HEK293T (cell line): ENCODE data around the gene LCOR.

Source experiments
- CTCF ChIA-PET: fragments of 350-600 bp; formaldehyde crosslinking; extraction: SDS; loops from one replicate; lab custom pipeline; 2021; ENCODE audit warnings: antibody characterized with exemption, inconsistent platforms; lab: Yijun Ruan, JAX
- POLR2A ChIA-PET: fragments of 350-600 bp; formaldehyde crosslinking; extraction: SDS; loops from one replicate; lab custom pipeline; 2020; ENCODE audit warnings: antibody characterized with exemption, inconsistent platforms; lab: Yijun Ruan, JAX
- DNase-seq: peaks from one replicate; pipeline ENCODE4 v3.0.0; 2012; ENCODE audit warnings: mixed read lengths; ENCODE audit errors: extremely low spot score
- ARNT ChIP-seq: fragments of 450-650 bp; IDR thresholded peaks from 2 replicates; pipeline ENCODE4 v1.6.1; 2017; ENCODE audit warnings: mild to moderate bottlenecking
- BHLHE40 ChIP-seq: fragments of 450-650 bp; IDR thresholded peaks from 2 replicates; pipeline ENCODE4 v1.6.1; 2016; ENCODE audit warnings: mild to moderate bottlenecking, moderate library complexity, borderline replicate concordance
- CTBP1 ChIP-seq: fragments of 450-650 bp; IDR thresholded peaks from 2 replicates; pipeline ENCODE4 v1.6.1; 2016; ENCODE audit warnings: borderline replicate concordance
- ELF4 ChIP-seq: fragments of 450-650 bp; IDR thresholded peaks from 2 replicates; pipeline ENCODE4 v1.6.1; 2017; ENCODE audit warnings: antibody characterized with exemption
- FOXA1 ChIP-seq: fragments of 450-650 bp; IDR thresholded peaks from 2 replicates; pipeline ENCODE4 v1.6.1; 2016; ENCODE audit warnings: mild to moderate bottlenecking
- FOXK2 ChIP-seq: fragments of 450-650 bp; IDR thresholded peaks from 2 replicates; pipeline ENCODE4 v1.6.1; 2016; ENCODE audit warnings: mild to moderate bottlenecking
- FOXM1 ChIP-seq: fragments of 450-650 bp; IDR thresholded peaks from 2 replicates; pipeline ENCODE4 v1.6.1; 2017; ENCODE audit warnings: mild to moderate bottlenecking, borderline replicate concordance
- HDGF ChIP-seq: fragments of 450-650 bp; IDR thresholded peaks from 2 replicates; pipeline ENCODE4 v1.6.1; 2017; ENCODE audit warnings: antibody characterized with exemption, borderline replicate concordance
- L3MBTL2 ChIP-seq: fragments of 450-650 bp; conservative IDR thresholded peaks from 2 replicates; pipeline ENCODE4 v1.6.1; 2016; ENCODE audit warnings: mild to moderate bottlenecking
- LEF1 ChIP-seq: fragments of 450-650 bp; IDR thresholded peaks from 2 replicates; pipeline ENCODE4 v1.6.1; 2017; ENCODE audit warnings: mild to moderate bottlenecking, borderline replicate concordance
- NFRKB ChIP-seq: fragments of 450-650 bp; IDR thresholded peaks from 2 replicates; pipeline ENCODE4 v1.6.1; 2016; ENCODE audit warnings: mild to moderate bottlenecking, moderate library complexity
- SP1 ChIP-seq: fragments of 450-650 bp; IDR thresholded peaks from 2 replicates; pipeline ENCODE4 v1.6.1; 2017
- SUZ12 ChIP-seq: fragments of 450-650 bp; IDR thresholded peaks from 2 replicates; pipeline ENCODE4 v1.6.1; 2016; ENCODE audit warnings: mild to moderate bottlenecking
- TARDBP ChIP-seq: fragments of 450-650 bp; IDR thresholded peaks from 2 replicates; pipeline ENCODE4 v1.6.1; 2016
- ZNF384 ChIP-seq: fragments of 450-650 bp; IDR thresholded peaks from 2 replicates; pipeline ENCODE4 v1.6.1; 2016
- TF ChIP-seq, protein P1 (sequence below): fragments of 450-650 bp; IDR thresholded peaks from 2 replicates; pipeline ENCODE4 v1.6.1; 2016

The LCOR gene

DNA sequence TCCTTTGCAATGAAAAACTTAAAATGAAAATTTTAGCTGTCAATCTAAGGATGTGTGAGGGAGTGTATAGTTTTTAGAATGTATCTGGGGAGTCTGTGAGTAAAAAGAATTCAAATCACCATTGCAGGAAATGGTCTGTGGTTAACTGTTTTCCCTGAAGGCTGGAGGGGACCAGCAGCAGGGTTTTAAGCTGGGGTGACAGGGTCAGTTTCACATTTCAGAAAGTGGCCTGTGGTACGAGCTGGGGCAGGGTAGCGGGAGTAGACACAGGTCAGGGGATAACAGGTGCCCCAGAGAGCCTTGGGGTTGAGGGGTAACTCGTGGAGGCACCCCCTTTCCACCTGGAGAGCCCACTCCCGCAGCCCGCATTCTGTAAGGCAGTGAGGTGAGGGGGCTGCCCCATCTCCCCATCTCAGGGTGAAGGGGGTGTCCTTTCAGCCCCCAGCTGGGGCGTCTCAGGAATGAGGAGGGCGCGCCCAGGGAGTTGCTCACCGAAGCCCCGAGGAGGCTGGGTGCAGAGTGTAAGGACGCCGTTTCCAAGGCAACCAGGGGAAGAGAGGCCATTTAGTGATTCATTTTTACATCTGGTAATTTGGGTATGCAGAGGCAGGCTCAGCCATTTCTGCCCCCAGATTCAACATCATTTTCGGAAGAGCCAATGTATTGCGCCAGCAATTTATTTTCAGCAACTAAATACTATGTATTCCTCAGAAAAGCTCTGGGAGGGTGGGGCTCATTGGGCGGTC is 184.8 kb downstream of the LCOR start:
- DNase-seq: no peak
- CTCF ChIA-PET: interaction anchor here (2.0 kb wide), 1 partner anchor 8 kb away, joined by 13 read pairs; no protein-coding TSS in a partner anchor
- TF ChIP-seq FOXK2 (no peak), FOXA1 (no peak), FOXM1 (no peak)
- POLR2A ChIA-PET: no interaction called here

DNA sequence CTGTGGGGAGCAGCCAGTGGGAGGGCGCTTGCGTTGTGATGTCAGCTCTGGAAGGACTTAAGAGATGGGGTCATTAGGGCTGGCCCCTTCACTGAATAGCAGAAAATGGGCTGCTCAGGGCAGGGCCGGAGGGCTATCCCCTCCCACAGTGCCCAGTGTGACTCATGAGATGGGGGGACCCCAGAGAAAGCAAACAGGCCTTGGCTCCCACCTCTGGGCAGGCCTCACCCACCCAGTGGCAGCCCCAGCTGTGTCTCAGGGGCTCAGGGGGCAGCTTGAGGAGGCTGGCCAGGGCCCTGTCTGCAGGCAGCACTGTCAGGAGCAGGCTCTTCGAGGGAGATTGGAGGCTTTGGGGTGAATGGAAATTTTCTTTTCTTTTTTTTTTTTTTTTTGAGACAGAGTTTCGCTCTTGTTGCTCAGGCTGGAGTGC is 185.4 kb downstream of the LCOR start:
- DNase-seq: no peak
- TF ChIP-seq SUZ12 (no peak), FOXA1 (no peak), HDGF (no peak), SP1 (no peak), FOXK2 (no peak), TARDBP (no peak), ARNT (no peak), CTBP1 (no peak), BHLHE40 (no peak), ELF4 (no peak), L3MBTL2 (no peak)
- ChIA-PET CTCF (interaction anchor here (2.0 kb wide), 1 partner anchor 8 kb away, joined by 13 read pairs; no protein-coding TSS in a partner anchor), POLR2A (no interaction called here)

- CTCF ChIA-PET: no interaction called here
- POLR2A ChIA-PET: no interaction called here
- TF ChIP-seq ELF4 (no peak), FOXK2 (no peak), SUZ12 (no peak), NFRKB (no peak), HDGF (no peak), LEF1 (no peak), ZNF384 (no peak), SP1 (no peak)
- no peak for DNase-seq
Measured at GRCh38 chr10:97018251-97019212, 186.4 kb downstream of the LCOR start.

DNA sequence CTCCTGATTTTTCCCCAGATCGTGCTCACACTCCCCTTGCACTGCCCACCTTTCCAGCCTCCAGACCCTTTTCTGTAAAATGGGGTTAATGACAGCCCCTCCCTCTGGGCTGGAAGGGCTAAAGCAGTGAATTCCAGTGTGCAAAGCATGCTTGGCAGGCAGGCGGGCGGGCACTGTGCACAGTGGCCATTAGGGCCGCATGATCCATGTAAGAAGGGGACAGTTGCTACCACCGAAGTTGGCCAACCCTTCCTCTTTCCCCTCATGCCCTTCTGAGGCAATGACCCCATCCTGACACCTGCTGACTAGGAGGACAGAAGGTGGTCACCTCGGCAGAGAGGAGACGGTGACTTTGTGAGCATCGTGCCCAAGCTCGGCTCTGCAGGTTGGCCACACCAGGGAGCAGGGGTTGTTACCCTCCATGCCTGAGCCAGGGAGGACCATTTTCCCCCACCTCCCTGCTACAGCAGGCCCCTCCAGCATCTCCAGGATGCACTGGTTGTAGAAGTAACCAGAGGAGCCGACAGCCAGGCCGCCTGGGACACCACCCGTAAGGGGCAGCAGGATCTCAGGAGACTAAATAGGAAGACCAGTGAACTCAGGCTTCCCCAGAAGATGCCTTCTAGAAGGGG is 187.2 kb downstream of the LCOR start:
- no peak for DNase-seq
- ChIA-PET CTCF (interaction anchor here (0.6 kb wide), 1 partner anchor 599 kb away, joined by 3 read pairs; no protein-coding TSS in a partner anchor), POLR2A (no interaction called here)
- no peak for TF ChIP-seq HDGF

DNA sequence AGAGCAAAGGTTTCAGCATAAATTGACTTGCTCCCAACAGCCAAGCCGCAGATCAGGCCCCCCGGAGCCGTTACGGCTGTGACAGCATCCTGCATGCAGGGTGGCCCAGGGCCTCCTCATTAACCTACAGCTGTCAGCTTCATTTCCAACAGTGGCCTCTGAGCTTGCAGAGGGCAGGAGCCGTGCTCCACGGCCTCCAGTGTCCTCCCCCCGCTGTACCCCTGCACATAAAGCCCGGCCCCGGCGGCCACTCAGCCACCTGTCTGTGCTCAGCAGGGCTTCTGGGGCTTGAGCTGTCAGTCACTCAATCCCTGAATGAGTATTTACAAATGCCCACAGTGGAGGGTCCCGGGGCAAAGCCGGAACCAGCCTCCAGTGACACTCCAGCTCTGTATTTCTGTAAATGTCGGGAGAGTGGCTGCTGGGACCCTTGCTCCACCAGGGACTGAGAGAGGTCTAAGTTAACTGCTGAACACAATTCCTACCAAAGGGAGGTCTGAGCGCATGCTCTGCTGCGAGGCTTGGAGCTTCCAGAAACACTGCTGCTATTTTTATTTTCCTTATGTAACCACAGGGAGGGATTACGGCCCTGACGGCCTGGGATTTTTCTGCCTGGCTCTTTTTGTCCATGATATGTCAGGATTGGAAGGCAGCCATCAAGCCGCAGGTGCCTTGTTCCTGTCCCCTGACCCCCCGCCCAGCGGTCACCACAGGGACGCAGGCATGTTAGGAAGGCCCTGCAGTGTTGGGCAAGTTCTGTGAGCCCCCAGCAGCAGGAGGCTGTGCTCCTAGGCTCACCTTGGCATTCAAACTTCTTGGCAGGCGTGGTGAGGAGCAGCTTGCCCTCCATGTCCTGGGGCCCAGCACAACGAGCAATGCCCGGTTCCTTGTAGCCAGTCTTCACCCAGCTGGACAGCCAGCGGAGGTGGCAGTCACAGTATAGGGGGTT is 188.6 kb downstream of the LCOR start:
- no peak for DNase-seq
- CTCF ChIA-PET: interaction anchor here (0.9 kb wide), 1 partner anchor 17 kb away, joined by 4 read pairs; no protein-coding TSS in a partner anchor
- TF ChIP-seq FOXM1 (no peak), ZNF384 (no peak), BHLHE40 (no peak), LEF1 (no peak)
- TF ChIP-seq, protein P1, sequence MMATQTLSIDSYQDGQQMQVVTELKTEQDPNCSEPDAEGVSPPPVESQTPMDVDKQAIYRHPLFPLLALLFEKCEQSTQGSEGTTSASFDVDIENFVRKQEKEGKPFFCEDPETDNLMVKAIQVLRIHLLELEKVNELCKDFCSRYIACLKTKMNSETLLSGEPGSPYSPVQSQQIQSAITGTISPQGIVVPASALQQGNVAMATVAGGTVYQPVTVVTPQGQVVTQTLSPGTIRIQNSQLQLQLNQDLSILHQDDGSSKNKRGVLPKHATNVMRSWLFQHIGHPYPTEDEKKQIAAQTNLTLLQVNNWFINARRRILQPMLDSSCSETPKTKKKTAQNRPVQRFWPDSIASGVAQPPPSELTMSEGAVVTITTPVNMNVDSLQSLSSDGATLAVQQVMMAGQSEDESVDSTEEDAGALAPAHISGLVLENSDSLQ: peak; percentile 66
- POLR2A ChIA-PET: no interaction called here

GRCh38 chr10:97022616-97023015 is 190.5 kb downstream of the LCOR start:
- no peak for DNase-seq
- ChIA-PET POLR2A (no interaction called here), CTCF (no interaction called here)
- TF ChIP-seq ZNF384: 0 out of 2 replicates have a peak, but pooled peaks have one; percentile 6
- TF ChIP-seq LEF1: no peak
- TF ChIP-seq, protein P1: no peak
